ENCODE data around the gene KCNH3. TPM values are rescaled to one million over a fixed set of nuclear protein-coding genes. Genes with fewer than 3 reads are reported as not detected.

KCNH3 gene
- total and polyA plus RNA-seq, 2 of the 4 experiments (the other 2 are of a cell fraction) = 0.10 TPM; not detected in 1

DNA sequence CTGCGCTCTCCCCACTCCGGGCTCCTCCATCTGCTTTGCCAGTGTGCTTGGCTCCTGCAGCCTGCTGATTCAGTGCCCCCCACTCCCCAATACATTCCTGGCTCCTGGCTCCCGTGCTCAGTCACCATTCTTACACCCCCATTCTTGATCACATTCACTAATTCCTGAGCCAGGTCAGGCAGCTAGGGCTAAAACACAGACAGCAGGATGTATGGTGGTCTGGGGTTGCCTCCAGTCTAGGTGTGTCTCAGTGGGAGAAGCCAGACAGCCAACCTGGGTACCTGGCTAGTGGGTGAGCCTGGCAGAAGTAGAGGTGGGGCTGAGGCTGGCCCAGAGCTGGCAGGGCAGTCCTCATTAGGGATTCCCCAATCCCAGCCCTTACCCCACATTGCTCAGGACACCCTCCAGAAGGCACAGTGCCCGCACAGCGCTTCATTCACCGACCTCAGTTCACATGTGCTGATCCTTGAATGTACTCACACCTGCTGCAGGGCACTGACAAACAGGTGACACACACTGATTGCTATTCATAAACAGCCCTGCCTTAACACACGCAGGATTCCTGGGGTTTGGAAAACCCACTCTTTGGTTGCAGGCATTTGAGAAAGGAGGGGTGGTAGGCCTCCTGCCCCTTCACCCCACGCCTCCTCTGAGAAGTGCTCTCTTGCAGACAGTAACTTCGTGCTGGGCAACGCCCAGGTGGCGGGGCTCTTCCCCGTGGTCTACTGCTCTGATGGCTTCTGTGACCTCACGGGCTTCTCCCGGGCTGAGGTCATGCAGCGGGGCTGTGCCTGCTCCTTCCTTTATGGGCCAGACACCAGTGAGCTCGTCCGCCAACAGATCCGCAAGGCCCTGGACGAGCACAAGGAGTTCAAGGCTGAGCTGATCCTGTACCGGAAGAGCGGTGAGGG, 1.7 kb downstream of the KCNH3 start:
- dilution Hi-C loops (cut with HindIII; ENCODE audit: low sequenced_read_pairs, unreplicated experiment) (no loop called here), in situ Hi-C loops (cut with MboI; ENCODE audit: low sequenced_read_pairs) (no loop called here), intact Hi-C loops (cut with micrococcal nuclease) (no loop called here)
- Histone ChIP-seq H3K27me3 (ENCODE audit: control insufficient read depth, insufficient read depth, low read length) (peaks cover 70% of the 10 kb centered on the region), H3K18ac (ENCODE audit: low read depth, low read length) (no peak overlapping the region), H4K8ac (ENCODE audit: low read depth in 2 of 2, low read length in 2 of 2) (no peak overlapping the region), H4K5ac (ENCODE audit: low read depth, low read length) (no peak overlapping the region), H3K9me3 (ENCODE audit: control insufficient read depth, insufficient read depth, low read length) (no peaks in the 10 kb centered on the region), H3K4me2 (ENCODE audit: low read depth, low read length) (no peak overlapping the region), H3K4me3 (ENCODE audit: insufficient read depth, low read depth, low read length) (no peak overlapping the region), H3K4ac (ENCODE audit: low read depth, low read length) (no peak overlapping the region), H3K79me1 (ENCODE audit: low read depth in 1 of 2, low read length in 2 of 2) (no peaks in the 10 kb centered on the region), H2BK5ac (ENCODE audit: low read depth, low read length, poor library complexity, severe bottlenecking) (no peak overlapping the region), H3K9ac (ENCODE audit: low read depth, low read length) (no peak overlapping the region), H3K4me1 (ENCODE audit: control insufficient read depth, insufficient read depth, low read length) (0 out of 2 replicates have a peak, but pooled peaks cover 2% of the 10 kb centered on the region), H3K23ac (ENCODE audit: low read depth, low read length) (no peak overlapping the region), H2AK9ac (replicated peaks; ENCODE audit: low read depth, low read length, poor library complexity) (no peak overlapping the region), H2BK20ac (ENCODE audit: low read depth, low read length) (no peak overlapping the region), H2AFZ (replicated peaks; ENCODE audit: low read length, poor library complexity) (no peak overlapping the region), H2BK15ac (ENCODE audit: low read depth, low read length) (no peak overlapping the region), H3K14ac (replicated peaks; ENCODE audit: low read depth, low read length) (no peak overlapping the region), H2BK120ac (ENCODE audit: low read depth, low read length) (no peak overlapping the region), H4K91ac (ENCODE audit: insufficient read depth, low read depth, low read length) (no peak overlapping the region), H3K56ac (ENCODE audit: extremely low read depth, insufficient read depth, low read length) (no peak overlapping the region), H3K9me1 (ENCODE audit: insufficient read depth, low read length) (no peaks in the 10 kb centered on the region), H3K36me3 (ENCODE audit: control insufficient read depth, insufficient read depth, low read length) (no peaks in the 10 kb centered on the region), H4K20me1 (ENCODE audit: insufficient read depth, low read length) (no peaks in the 10 kb centered on the region; the same call in 1 of the 2 replicates), H3K27ac (ENCODE audit: insufficient read depth, low read length) (no peak overlapping the region), H2AK5ac (ENCODE audit: low read depth, low read length) (no peak overlapping the region)
- TF ChIP-seq NFE2L2 (IDR thresholded peaks at IDR 0.05; ENCODE audit: low read depth, low read length) (no peak), MXI1 (IDR thresholded peaks at IDR 0.05; ENCODE audit: borderline replicate concordance, low read depth, low read length) (no peak), RAD21 (IDR thresholded peaks at IDR 0.05; ENCODE audit: low read length) (no peak), RFX5 (IDR thresholded peaks at IDR 0.05; ENCODE audit: low read depth, low read length) (no peak), BHLHE40 (IDR thresholded peaks at IDR 0.05; ENCODE audit: low read depth, low read length) (no peak), MAFK (IDR thresholded peaks at IDR 0.05; ENCODE audit: low read depth, low read length) (no peak), CHD1 (IDR thresholded peaks at IDR 0.05; ENCODE audit: low read depth, low read length) (no peak), FOS (IDR thresholded peaks at IDR 0.05; ENCODE audit: low read depth, low read length) (no peak)
- TF ChIP-seq, protein P1, sequence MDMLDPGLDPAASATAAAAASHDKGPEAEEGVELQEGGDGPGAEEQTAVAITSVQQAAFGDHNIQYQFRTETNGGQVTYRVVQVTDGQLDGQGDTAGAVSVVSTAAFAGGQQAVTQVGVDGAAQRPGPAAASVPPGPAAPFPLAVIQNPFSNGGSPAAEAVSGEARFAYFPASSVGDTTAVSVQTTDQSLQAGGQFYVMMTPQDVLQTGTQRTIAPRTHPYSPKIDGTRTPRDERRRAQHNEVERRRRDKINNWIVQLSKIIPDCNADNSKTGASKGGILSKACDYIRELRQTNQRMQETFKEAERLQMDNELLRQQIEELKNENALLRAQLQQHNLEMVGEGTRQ (IDR thresholded peaks at IDR 0.05; ENCODE audit: low read depth, low read length) = no peak
- TF ChIP-seq, protein P2, sequence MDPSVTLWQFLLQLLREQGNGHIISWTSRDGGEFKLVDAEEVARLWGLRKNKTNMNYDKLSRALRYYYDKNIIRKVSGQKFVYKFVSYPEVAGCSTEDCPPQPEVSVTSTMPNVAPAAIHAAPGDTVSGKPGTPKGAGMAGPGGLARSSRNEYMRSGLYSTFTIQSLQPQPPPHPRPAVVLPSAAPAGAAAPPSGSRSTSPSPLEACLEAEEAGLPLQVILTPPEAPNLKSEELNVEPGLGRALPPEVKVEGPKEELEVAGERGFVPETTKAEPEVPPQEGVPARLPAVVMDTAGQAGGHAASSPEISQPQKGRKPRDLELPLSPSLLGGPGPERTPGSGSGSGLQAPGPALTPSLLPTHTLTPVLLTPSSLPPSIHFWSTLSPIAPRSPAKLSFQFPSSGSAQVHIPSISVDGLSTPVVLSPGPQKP (IDR thresholded peaks at IDR 0.05; ENCODE audit: borderline replicate concordance, low read depth, low read length) = no peak
- ChIA-PET CTCF (no interaction called here), POLR2A (ENCODE audit: unreplicated experiment) (no interaction called here)
- DNase-seq = no peak
- WGBS, 2 experiments (ENCODE audit: extremely low coverage in 2 of 2, insufficient read length in 1 of 2) = 64% methylated on average over 16 of the region's 21 CpGs; no CpG with 5 or more reads in 1 of the 2 experiments
- no TSS peak for BruUV-seq (replicated peaks)
- ATAC-seq (ENCODE audit: low read depth) = no peak
